WERI-Rb-1 (cell line): Measurements from ENCODE around the gene OSBPL7.

Experiments used
- DNase-seq: peaks from one replicate; pipeline ENCODE4 v3.0.0-alpha.2; 2020
- H3K27ac ChIP-seq: fragments of 250-450 bp; sonication (Bioruptor Pico); 2 replicates; pipeline ENCODE4 v1.5.1; 2020; ENCODE audit warnings: mild to moderate bottlenecking, moderate library complexity
- H3K27me3 ChIP-seq: fragments of 250-450 bp; sonication (Bioruptor Pico); 2 replicates; pipeline ENCODE4 v1.5.1; 2021; ENCODE audit warnings: mild to moderate bottlenecking, low read depth, moderate library complexity; ENCODE audit not compliant: insufficient read depth, severe bottlenecking
- H3K36me3 ChIP-seq: fragments of 250-450 bp; sonication (Bioruptor Pico); 2 replicates; pipeline ENCODE4 v1.5.1; 2020; ENCODE audit warnings: mild to moderate bottlenecking, moderate library complexity
- H3K4me3 ChIP-seq: 2 replicates; pipeline ENCODE4 v1.5.1; 2011; ENCODE audit warnings: low read depth, mild to moderate bottlenecking, control low read depth, low read length
- H3K9me3 ChIP-seq: fragments of 250-450 bp; sonication (Bioruptor Pico); 2 replicates; pipeline ENCODE4 v1.5.1; 2021; ENCODE audit warnings: mild to moderate bottlenecking, moderate library complexity; ENCODE audit not compliant: severe bottlenecking
- CTCF ChIP-seq: IDR thresholded peaks from 2 replicates; pipeline ENCODE4 v1.5.1; 2011; ENCODE audit warnings: low read depth, mild to moderate bottlenecking, control low read depth, inconsistent platforms, low read length

The OSBPL7 gene

GRCh38 chr17:47818002-47818695 lies 3.4 kb downstream of the OSBPL7 start:
- no peak overlapping the region for H3K4me3 ChIP-seq

GRCh38 chr17:47816947-47817346 lies 4.6 kb downstream of the OSBPL7 start:
- TF ChIP-seq CTCF, result no peak

More at GRCh38 chr17:47818002-47818695, 3.4 kb downstream of the OSBPL7 start:
- no peak for DNase-seq
- Histone ChIP-seq H3K27me3 (no peaks in the 10 kb centered on the region), H3K36me3 (peaks cover 48% of the 10 kb centered on the region), H3K9me3 (no peaks in the 10 kb centered on the region), H3K27ac (no peak overlapping the region)
- TF ChIP-seq CTCF, result no peak

GRCh38 chr17:47816111-47816735 lies 5.4 kb downstream of the OSBPL7 start:
- TF ChIP-seq CTCF, result no peak
- no peak overlapping the region for H3K4me3 ChIP-seq
- no peak for DNase-seq
- peaks cover 49% of the 10 kb centered on the region for H3K36me3 ChIP-seq
- H3K27ac ChIP-seq, result no peak overlapping the region
- H3K27me3 ChIP-seq, result no peaks in the 10 kb centered on the region
- no peaks in the 10 kb centered on the region for H3K9me3 ChIP-seq

More at GRCh38 chr17:47816947-47817346, 4.6 kb downstream of the OSBPL7 start:
- peaks cover 49% of the 10 kb centered on the region for H3K36me3 ChIP-seq
- DNase-seq, result no peak
- no peak overlapping the region for H3K27ac ChIP-seq
- H3K9me3 ChIP-seq, result no peaks in the 10 kb centered on the region
- no peak overlapping the region for H3K4me3 ChIP-seq
- no peaks in the 10 kb centered on the region for H3K27me3 ChIP-seq

DNA sequence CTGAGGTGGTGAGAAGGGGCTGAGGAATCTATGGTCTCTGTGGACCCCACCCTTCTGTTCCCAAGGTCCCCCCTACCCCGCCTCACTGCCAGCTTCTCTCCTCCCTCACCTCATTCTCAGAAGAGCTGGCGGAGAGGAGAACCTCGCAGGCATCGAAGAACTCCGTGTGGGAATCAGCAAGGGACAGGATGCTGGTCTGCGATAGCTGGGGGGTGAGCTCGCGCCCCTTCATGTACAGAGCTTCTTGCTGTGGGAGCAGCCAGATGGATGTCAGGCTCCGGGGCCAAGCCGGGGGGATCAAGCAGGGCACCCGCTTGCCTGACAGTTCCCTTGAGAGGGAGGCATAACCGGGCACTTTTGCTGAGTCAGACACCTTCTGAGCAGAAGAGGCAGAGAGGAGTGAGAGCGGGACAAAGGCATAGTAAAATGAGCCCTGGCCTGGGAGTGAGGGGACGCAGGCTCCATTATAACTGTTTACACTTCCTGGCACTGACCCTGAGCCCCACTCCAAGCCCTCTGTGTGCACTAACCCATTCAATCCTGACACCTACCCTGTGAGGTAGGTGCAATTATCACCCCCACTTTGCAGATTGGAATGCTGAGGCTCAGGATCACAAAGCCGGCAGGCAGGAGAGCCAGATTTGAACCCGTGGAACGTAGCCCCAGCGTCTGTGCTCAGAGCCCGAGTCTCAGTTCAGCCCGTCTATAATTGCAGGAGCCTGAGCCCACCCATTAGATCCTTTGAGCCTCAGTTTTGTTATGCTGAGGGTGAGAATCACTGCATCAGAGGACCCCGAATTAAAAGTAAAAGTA lies 6.3 kb downstream of the OSBPL7 start:
- H3K36me3 ChIP-seq, result peaks cover 49% of the 10 kb centered on the region

DNA sequence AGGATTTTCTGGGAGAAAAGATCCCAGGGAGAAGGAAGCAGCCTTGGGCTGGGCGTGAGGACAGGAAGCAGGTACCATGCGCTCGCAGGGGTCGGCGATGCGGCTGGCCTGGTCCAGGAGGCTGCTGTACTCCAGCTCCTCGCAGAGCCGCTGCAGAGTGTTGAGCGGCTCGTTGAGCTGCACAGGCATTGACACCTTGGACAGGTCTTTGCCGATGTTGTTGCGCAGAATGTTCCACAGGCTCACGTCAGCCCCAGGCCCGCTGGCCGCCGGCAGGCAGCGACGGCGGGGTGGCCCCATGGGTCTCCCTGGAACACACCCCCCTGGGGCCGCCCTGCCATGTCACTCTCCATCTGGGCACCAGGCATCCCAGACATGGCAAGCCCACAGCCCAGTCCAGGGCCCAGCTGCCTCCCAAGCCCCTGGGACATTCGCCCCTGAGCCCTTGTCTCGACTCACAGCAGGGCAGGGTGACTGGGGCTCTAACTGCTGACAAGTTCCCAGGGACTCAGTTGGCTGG lies 8.0 kb downstream of the OSBPL7 start:
- Histone ChIP-seq H3K27me3 (no peaks in the 10 kb centered on the region), H3K27ac (no peak overlapping the region), H3K4me3 (no peak overlapping the region), H3K36me3 (peaks cover 53% of the 10 kb centered on the region), H3K9me3 (no peaks in the 10 kb centered on the region)
- no peak for TF ChIP-seq CTCF
- no peak for DNase-seq

More for the DNA sequence above, 6.3 kb downstream of the OSBPL7 start:
- TF ChIP-seq CTCF, result no peak
- no peak for DNase-seq
- Histone ChIP-seq H3K4me3 (no peak overlapping the region), H3K27me3 (no peaks in the 10 kb centered on the region), H3K9me3 (no peaks in the 10 kb centered on the region), H3K27ac (no peak overlapping the region)
